ENCODE measurements around the gene GALNT10.

The GALNT10 gene

GRCh38 chr5:154331924-154332323 is 141.4 kb downstream of the GALNT10 start:
- no peak overlapping the region for H3K4me3 ChIP-seq (ENCODE audit: low read depth, low read length)
- no peak for TF ChIP-seq CTCF (IDR thresholded peaks at IDR 0.05; ENCODE audit: low read depth, low read length)

- TF ChIP-seq CTCF (IDR thresholded peaks at IDR 0.05; ENCODE audit: low read depth, low read length) = no peak
- H3K4me3 ChIP-seq (ENCODE audit: low read depth, low read length) = no peak overlapping the region
Measured at GRCh38 chr5:154332451-154332850, 141.9 kb downstream of the GALNT10 start.

DNA sequence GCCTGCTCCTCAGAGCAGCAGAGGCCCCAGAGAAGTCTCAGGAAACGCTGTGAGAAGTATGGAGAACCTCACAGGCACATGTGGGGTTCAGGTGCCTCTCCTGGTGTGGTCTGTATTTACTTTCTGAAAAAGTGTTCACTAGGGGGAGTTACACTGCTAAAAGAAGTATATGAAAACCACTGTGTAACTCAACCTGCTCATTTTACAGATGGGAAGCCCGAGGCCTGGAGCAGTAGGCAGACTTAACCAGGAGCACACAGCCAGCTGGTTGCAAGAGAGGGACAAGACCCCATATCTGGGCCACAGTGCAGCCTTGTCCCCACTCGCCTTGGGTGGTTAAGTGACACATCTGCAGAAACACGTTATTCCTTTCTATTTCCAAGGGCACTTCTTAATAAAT is 142.5 kb downstream of the GALNT10 start:
- H3K4me3 ChIP-seq (ENCODE audit: low read depth, low read length) = no peak overlapping the region
- TF ChIP-seq CTCF (IDR thresholded peaks at IDR 0.05; ENCODE audit: low read depth, low read length) = no peak

GRCh38 chr5:154334406-154335064 is 144.0 kb downstream of the GALNT10 start:
- TF ChIP-seq CTCF (IDR thresholded peaks at IDR 0.05; ENCODE audit: low read depth, low read length) = no peak

DNA sequence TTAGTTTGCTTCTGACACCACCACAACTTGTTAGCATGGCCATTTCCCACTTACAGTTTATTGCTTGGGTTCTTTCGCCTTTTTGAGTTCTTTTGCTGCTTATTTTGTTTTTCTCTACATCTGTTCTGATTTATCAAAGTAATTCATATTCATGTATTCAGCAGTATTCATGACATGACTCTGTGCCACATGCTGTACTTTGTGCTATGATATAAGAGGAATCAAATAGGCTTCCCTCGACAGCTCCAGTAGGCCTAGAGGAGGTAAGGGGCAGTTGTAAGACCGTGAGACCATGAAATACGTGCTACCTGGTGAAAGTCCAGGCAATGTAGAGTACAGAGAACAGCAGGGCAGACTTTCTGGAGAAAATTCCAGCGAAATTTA is 144.5 kb downstream of the GALNT10 start:
- H3K4me3 ChIP-seq (ENCODE audit: low read depth, low read length) = no peak overlapping the region
- no peak for TF ChIP-seq CTCF (IDR thresholded peaks at IDR 0.05; ENCODE audit: low read depth, low read length)

More at GRCh38 chr5:154334406-154335064, 144.0 kb downstream of the GALNT10 start:
- no peak overlapping the region for H3K4me3 ChIP-seq (ENCODE audit: low read depth, low read length)

DNA sequence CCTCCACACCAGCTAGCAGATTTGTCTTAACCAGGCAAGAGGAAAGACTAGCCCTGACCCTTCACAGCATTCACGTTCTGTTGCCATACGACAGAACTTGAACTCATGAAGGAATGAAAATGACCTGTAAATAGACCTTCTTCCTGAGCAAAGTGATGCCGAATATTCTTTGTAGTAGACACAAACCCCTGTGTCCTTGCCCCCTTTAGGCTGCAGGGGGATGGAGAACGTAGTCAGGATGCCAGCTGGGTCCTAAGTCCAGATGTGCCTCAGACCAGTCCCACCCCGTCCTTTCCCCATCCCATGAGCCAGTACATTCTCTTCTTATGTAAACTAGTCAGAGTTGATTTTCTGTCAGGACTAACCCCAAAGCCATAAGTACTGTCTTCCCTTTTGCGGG is 151.1 kb downstream of the GALNT10 start:
- no peak overlapping the region for H3K4me3 ChIP-seq (ENCODE audit: low read depth, low read length)
- no peak for TF ChIP-seq CTCF (IDR thresholded peaks at IDR 0.05; ENCODE audit: low read depth, low read length)

- no peak overlapping the region for H3K4me3 ChIP-seq (ENCODE audit: low read depth, low read length)
- TF ChIP-seq CTCF (IDR thresholded peaks at IDR 0.05; ENCODE audit: low read depth, low read length) = no peak
Measured at GRCh38 chr5:154342211-154342610, 151.7 kb downstream of the GALNT10 start.

Measured in WI38 (cell line).